ENCODE data around the gene COL23A1.

Gene COL23A1

GRCh38 chr5:178350361-178351220 is 239.6 kb downstream of the COL23A1 start:
- DNase-seq = no peak

GRCh38 chr5:178349625-178350353 is 240.4 kb downstream of the COL23A1 start:
- no peak for DNase-seq

GRCh38 chr5:178349075-178349511 is 241.1 kb downstream of the COL23A1 start:
- DNase-seq = no peak

GRCh38 chr5:178348356-178349074 is 241.7 kb downstream of the COL23A1 start:
- no peak for DNase-seq

- DNase-seq = no peak
Observed at GRCh38 chr5:178347956-178348355, 242.2 kb downstream of the COL23A1 start.

GRCh38 chr5:178346607-178347334 is 243.4 kb downstream of the COL23A1 start:
- no peak for DNase-seq

- DNase-seq = no peak
Observed at GRCh38 chr5:178343306-178343705, 246.9 kb downstream of the COL23A1 start.

- no peak for DNase-seq
Observed at GRCh38 chr5:178341851-178342140, 248.4 kb downstream of the COL23A1 start.

- DNase-seq = no peak
Observed at GRCh38 chr5:178341091-178341850, 248.9 kb downstream of the COL23A1 start.

- DNase-seq = no peak
Observed at GRCh38 chr5:178340637-178341036, 249.6 kb downstream of the COL23A1 start.

- DNase-seq = no peak
Observed at GRCh38 chr5:178340187-178340586, 250.0 kb downstream of the COL23A1 start.

- no peak for DNase-seq
Observed at GRCh38 chr5:178339272-178339671, 250.9 kb downstream of the COL23A1 start.

- no peak for DNase-seq
Observed at GRCh38 chr5:178338750-178339144, 251.4 kb downstream of the COL23A1 start.

GRCh38 chr5:178338126-178338749 is 252.0 kb downstream of the COL23A1 start:
- no peak for DNase-seq

- no peak for DNase-seq
Observed at GRCh38 chr5:178337334-178337741, 252.9 kb downstream of the COL23A1 start.

- DNase-seq = no peak
Observed at GRCh38 chr5:178336889-178337288, 253.3 kb downstream of the COL23A1 start.

GRCh38 chr5:178335302-178336030 is 254.7 kb downstream of the COL23A1 start:
- no peak for DNase-seq

GRCh38 chr5:178334861-178335260 is 255.3 kb downstream of the COL23A1 start:
- no peak for DNase-seq

- no peak for DNase-seq
Observed at GRCh38 chr5:178333821-178334481, 256.2 kb downstream of the COL23A1 start.

- DNase-seq = no peak
Observed at GRCh38 chr5:178332210-178332641, 258.0 kb downstream of the COL23A1 start.

Measured in activated CD4-positive, CD25-positive, alpha-beta regulatory T cell treated with anti-CD3 and anti-CD28 coated beads, Interleukin-2, amount 50 U/mL, for 72 hours (primary cell).